ENCODE results near the gene HNRNPAB.

The HNRNPAB gene

DNA sequence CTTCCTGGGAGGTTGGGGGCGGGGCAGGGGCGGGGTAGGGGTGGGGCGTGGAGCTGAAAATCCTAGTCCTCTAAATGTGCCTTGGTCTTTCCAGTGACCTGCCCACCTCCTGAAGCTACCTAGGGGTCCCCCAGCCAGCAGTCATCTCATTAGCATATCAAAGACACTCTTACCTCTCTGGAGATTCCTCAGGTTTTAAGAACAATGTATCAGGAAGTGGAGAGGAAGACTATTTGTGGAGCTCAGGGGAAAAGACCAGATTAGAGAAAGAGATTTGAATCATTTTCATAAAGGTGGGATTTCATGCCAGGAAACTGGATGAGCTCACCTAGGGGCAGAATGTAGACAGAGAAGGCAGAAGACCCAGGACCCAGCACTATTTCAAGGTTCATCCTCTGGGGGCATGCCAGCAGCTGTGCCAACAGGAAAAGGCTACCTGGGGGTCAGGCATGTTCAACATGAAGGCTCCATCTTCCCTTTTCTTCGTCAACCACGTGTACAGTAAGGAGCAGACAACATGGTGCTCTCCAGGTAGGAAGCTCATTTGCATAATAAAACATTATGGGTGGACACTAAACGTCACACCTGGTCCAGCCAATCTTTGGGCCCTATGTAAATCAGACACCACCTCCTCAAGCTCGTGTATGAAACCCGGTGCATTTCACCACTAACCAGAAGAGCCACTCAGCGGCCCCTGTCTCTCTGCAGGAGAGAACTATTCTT lies 24.0 kb upstream of the HNRNPAB start:
- DNase-seq, result no peak
- Histone ChIP-seq H3K4me3 (ENCODE audit: insufficient read depth, low read depth, low read length, poor library complexity, severe bottlenecking) (no peak overlapping the region), H3K4me1 (ENCODE audit: control insufficient read depth, insufficient read depth, low read length, poor library complexity, severe bottlenecking) (no peaks in the 10 kb centered on the region), H3K36me3 (ENCODE audit: control insufficient read depth, insufficient read depth, low read length) (no peaks in the 10 kb centered on the region), H3K27me3 (replicated peaks; ENCODE audit: control insufficient read depth, insufficient read depth, low read length, poor library complexity, severe bottlenecking) (no peaks in the 10 kb centered on the region), H3K9me3 (ENCODE audit: control insufficient read depth, low read length) (no peaks in the 10 kb centered on the region), H3K27ac (ENCODE audit: insufficient read depth, low read length, poor library complexity, severe bottlenecking) (no peak overlapping the region)

GRCh38 chr5:178182158-178182876 lies 22.0 kb upstream of the HNRNPAB start:
- no peaks in the 10 kb centered on the region for H3K36me3 ChIP-seq (ENCODE audit: control insufficient read depth, insufficient read depth, low read length)
- H3K27me3 ChIP-seq (replicated peaks; ENCODE audit: control insufficient read depth, insufficient read depth, low read length, poor library complexity, severe bottlenecking), result no peaks in the 10 kb centered on the region
- H3K4me1 ChIP-seq (ENCODE audit: control insufficient read depth, insufficient read depth, low read length, poor library complexity, severe bottlenecking), result no peaks in the 10 kb centered on the region
- no peak overlapping the region for H3K4me3 ChIP-seq (ENCODE audit: insufficient read depth, low read depth, low read length, poor library complexity, severe bottlenecking)
- no peak for DNase-seq
- H3K27ac ChIP-seq (ENCODE audit: insufficient read depth, low read length, poor library complexity, severe bottlenecking), result no peak overlapping the region
- no peaks in the 10 kb centered on the region for H3K9me3 ChIP-seq (ENCODE audit: control insufficient read depth, low read length)

GRCh38 chr5:178186427-178186826 lies 17.9 kb upstream of the HNRNPAB start:
- no peaks in the 10 kb centered on the region for H3K4me1 ChIP-seq (ENCODE audit: control insufficient read depth, insufficient read depth, low read length, poor library complexity, severe bottlenecking)
- DNase-seq, result no peak
- H3K27me3 ChIP-seq (replicated peaks; ENCODE audit: control insufficient read depth, insufficient read depth, low read length, poor library complexity, severe bottlenecking), result no peaks in the 10 kb centered on the region
- H3K36me3 ChIP-seq (ENCODE audit: control insufficient read depth, insufficient read depth, low read length), result no peaks in the 10 kb centered on the region
- no peak overlapping the region for H3K4me3 ChIP-seq (ENCODE audit: insufficient read depth, low read depth, low read length, poor library complexity, severe bottlenecking)
- no peak overlapping the region for H3K27ac ChIP-seq (ENCODE audit: insufficient read depth, low read length, poor library complexity, severe bottlenecking)
- H3K9me3 ChIP-seq (ENCODE audit: control insufficient read depth, low read length), result no peaks in the 10 kb centered on the region

DNA sequence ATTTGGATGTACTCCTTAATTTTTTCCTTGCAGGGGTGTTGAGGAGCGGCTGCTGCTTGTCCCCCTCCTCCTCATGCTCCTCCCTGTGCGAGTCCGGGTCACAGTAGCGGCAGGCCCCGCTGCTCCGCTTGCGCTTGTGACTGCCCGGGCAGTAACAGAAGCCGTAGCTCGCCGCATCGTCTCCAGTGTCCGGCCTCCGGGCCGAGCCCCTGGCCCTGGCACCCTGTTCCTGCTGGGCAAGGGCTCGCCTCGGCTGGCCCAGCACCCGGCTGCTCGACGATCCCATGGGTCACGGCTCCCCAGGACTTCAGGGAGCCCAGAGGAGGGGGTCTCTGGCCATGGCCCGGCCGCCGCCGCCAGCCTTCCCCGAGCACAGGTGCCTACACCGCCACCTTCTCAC lies 17.3 kb upstream of the HNRNPAB start, which contains the start of gene GMCL2:
TSS of gene GMCL2 (minus strand) at position 358 of the 400 bp plus-strand sequence. CDS start at position 286, 72 bp downstream.
- Histone ChIP-seq H3K36me3 (ENCODE audit: control insufficient read depth, insufficient read depth, low read length) (no peaks in the 10 kb centered on the region), H3K27me3 (replicated peaks; ENCODE audit: control insufficient read depth, insufficient read depth, low read length, poor library complexity, severe bottlenecking) (no peaks in the 10 kb centered on the region), H3K4me1 (ENCODE audit: control insufficient read depth, insufficient read depth, low read length, poor library complexity, severe bottlenecking) (no peaks in the 10 kb centered on the region), H3K27ac (ENCODE audit: insufficient read depth, low read length, poor library complexity, severe bottlenecking) (no peak within 1 kb of the TSS), H3K9me3 (ENCODE audit: control insufficient read depth, low read length) (no peaks in the 10 kb centered on the region), H3K4me3 (ENCODE audit: insufficient read depth, low read depth, low read length, poor library complexity, severe bottlenecking) (no peak within 1 kb of the TSS)
- no peak for DNase-seq

GRCh38 chr5:178189433-178189832 lies 14.9 kb upstream of the HNRNPAB start:
- Histone ChIP-seq H3K9me3 (ENCODE audit: control insufficient read depth, low read length) (no peaks in the 10 kb centered on the region), H3K4me3 (ENCODE audit: insufficient read depth, low read depth, low read length, poor library complexity, severe bottlenecking) (no peak overlapping the region), H3K27ac (ENCODE audit: insufficient read depth, low read length, poor library complexity, severe bottlenecking) (no peak overlapping the region), H3K36me3 (ENCODE audit: control insufficient read depth, insufficient read depth, low read length) (no peaks in the 10 kb centered on the region), H3K4me1 (ENCODE audit: control insufficient read depth, insufficient read depth, low read length, poor library complexity, severe bottlenecking) (no peaks in the 10 kb centered on the region), H3K27me3 (replicated peaks; ENCODE audit: control insufficient read depth, insufficient read depth, low read length, poor library complexity, severe bottlenecking) (no peaks in the 10 kb centered on the region)
- no peak for DNase-seq

GRCh38 chr5:178191661-178192060 lies 12.7 kb upstream of the HNRNPAB start:
- H3K27ac ChIP-seq (ENCODE audit: insufficient read depth, low read length, poor library complexity, severe bottlenecking), result no peak overlapping the region
- H3K4me3 ChIP-seq (ENCODE audit: insufficient read depth, low read depth, low read length, poor library complexity, severe bottlenecking), result no peak overlapping the region
- no peaks in the 10 kb centered on the region for H3K4me1 ChIP-seq (ENCODE audit: control insufficient read depth, insufficient read depth, low read length, poor library complexity, severe bottlenecking)
- no peaks in the 10 kb centered on the region for H3K36me3 ChIP-seq (ENCODE audit: control insufficient read depth, insufficient read depth, low read length)
- no peak for DNase-seq
- H3K9me3 ChIP-seq (ENCODE audit: control insufficient read depth, low read length), result no peaks in the 10 kb centered on the region
- H3K27me3 ChIP-seq (replicated peaks; ENCODE audit: control insufficient read depth, insufficient read depth, low read length, poor library complexity, severe bottlenecking), result no peaks in the 10 kb centered on the region

DNA sequence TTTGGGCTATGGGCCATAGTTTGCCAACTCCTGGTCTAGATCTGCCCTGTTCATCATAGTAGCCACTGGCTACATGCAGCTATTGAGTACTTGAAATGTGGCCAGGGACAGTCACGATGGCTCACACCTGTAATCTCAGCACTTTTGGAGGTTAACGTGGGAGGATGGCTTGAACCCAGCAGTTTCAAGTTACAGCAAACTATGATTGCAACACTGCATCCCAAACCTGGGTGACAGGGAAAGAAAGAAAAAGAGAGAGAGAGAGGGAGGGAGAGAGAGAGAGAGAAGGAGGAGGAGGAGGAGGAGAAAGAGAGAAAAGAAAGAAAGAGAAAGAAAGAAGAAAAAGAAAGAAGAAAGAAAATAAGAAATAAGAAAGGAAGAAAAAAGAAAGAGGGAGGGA lies 12.1 kb upstream of the HNRNPAB start:
- Histone ChIP-seq H3K9me3 (ENCODE audit: control insufficient read depth, low read length) (no peaks in the 10 kb centered on the region), H3K4me1 (ENCODE audit: control insufficient read depth, insufficient read depth, low read length, poor library complexity, severe bottlenecking) (no peaks in the 10 kb centered on the region), H3K36me3 (ENCODE audit: control insufficient read depth, insufficient read depth, low read length) (no peaks in the 10 kb centered on the region), H3K4me3 (ENCODE audit: insufficient read depth, low read depth, low read length, poor library complexity, severe bottlenecking) (no peak overlapping the region), H3K27ac (ENCODE audit: insufficient read depth, low read length, poor library complexity, severe bottlenecking) (no peak overlapping the region), H3K27me3 (replicated peaks; ENCODE audit: control insufficient read depth, insufficient read depth, low read length, poor library complexity, severe bottlenecking) (no peaks in the 10 kb centered on the region)
- no peak for DNase-seq

DNA sequence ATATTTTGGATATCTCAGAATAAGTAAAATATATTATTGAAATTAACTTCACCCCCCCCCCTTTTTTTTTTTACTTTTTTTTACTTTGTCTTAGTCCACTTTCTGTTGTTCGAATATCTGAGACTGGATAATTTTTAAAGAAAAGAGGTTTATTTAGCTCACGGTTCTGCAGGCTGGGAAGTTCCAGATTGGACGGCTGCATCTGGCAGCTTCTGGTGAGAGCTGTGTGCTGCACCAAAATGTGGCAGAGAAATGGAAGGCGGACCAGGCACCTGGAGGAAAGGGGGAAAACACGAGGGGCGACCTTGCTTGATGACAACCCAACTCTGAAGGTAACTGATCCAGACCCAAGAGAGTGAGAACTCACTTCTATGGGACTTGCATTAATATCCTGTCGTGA lies 11.5 kb upstream of the HNRNPAB start:
- Histone ChIP-seq H3K27ac (ENCODE audit: insufficient read depth, low read length, poor library complexity, severe bottlenecking) (no peak overlapping the region), H3K4me3 (ENCODE audit: insufficient read depth, low read depth, low read length, poor library complexity, severe bottlenecking) (no peak overlapping the region), H3K27me3 (replicated peaks; ENCODE audit: control insufficient read depth, insufficient read depth, low read length, poor library complexity, severe bottlenecking) (no peaks in the 10 kb centered on the region), H3K4me1 (ENCODE audit: control insufficient read depth, insufficient read depth, low read length, poor library complexity, severe bottlenecking) (no peaks in the 10 kb centered on the region), H3K9me3 (ENCODE audit: control insufficient read depth, low read length) (no peaks in the 10 kb centered on the region), H3K36me3 (ENCODE audit: control insufficient read depth, insufficient read depth, low read length) (no peaks in the 10 kb centered on the region)
- no peak for DNase-seq

DNA sequence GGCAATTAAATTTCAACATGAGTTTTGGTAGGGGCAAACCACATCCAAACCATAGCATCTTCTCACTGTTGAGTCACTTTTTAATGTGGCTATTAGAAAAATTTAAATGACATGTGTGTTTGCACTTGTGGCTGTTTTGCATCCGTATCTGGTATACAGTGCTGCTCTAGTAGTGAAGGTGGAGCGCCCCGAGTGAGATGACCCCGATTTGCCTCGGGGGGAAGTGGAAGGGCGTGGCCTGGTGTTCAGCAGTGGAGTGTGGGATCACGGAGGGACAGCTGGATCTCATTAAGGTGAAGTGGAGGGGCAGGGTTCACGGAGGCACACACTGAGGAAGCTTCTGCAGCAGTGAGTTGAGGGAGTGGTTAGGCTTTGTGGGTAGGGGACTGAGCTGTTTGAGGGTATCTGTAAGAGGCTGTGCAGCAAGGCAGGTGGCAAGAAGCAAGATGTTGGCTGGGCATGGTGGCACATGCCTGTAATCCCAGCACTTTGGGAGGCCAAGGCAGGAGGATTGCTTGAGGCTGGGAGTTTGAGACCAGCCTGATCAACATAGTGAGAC lies 11.0 kb upstream of the HNRNPAB start:
- no peak for DNase-seq
- H3K4me3 ChIP-seq (ENCODE audit: insufficient read depth, low read depth, low read length, poor library complexity, severe bottlenecking), result no peak overlapping the region
- no peak overlapping the region for H3K27ac ChIP-seq (ENCODE audit: insufficient read depth, low read length, poor library complexity, severe bottlenecking)
- H3K36me3 ChIP-seq (ENCODE audit: control insufficient read depth, insufficient read depth, low read length), result no peaks in the 10 kb centered on the region
- no peaks in the 10 kb centered on the region for H3K27me3 ChIP-seq (replicated peaks; ENCODE audit: control insufficient read depth, insufficient read depth, low read length, poor library complexity, severe bottlenecking)
- H3K9me3 ChIP-seq (ENCODE audit: control insufficient read depth, low read length), result no peaks in the 10 kb centered on the region
- H3K4me1 ChIP-seq (ENCODE audit: control insufficient read depth, insufficient read depth, low read length, poor library complexity, severe bottlenecking), result no peaks in the 10 kb centered on the region

GRCh38 chr5:178194026-178194425 lies 10.3 kb upstream of the HNRNPAB start:
- H3K27ac ChIP-seq (ENCODE audit: insufficient read depth, low read length, poor library complexity, severe bottlenecking), result no peak overlapping the region

More at GRCh38 chr5:178194026-178194425, 10.3 kb upstream of the HNRNPAB start:
- Histone ChIP-seq H3K9me3 (ENCODE audit: control insufficient read depth, low read length) (no peaks in the 10 kb centered on the region), H3K4me1 (ENCODE audit: control insufficient read depth, insufficient read depth, low read length, poor library complexity, severe bottlenecking) (no peaks in the 10 kb centered on the region), H3K4me3 (ENCODE audit: insufficient read depth, low read depth, low read length, poor library complexity, severe bottlenecking) (no peak overlapping the region), H3K36me3 (ENCODE audit: control insufficient read depth, insufficient read depth, low read length) (no peaks in the 10 kb centered on the region), H3K27me3 (replicated peaks; ENCODE audit: control insufficient read depth, insufficient read depth, low read length, poor library complexity, severe bottlenecking) (no peaks in the 10 kb centered on the region)
- no peak for DNase-seq
